GDM1 (cell line): ENCODE data around the gene SHROOM3.

Experiments
- DNase-seq: peaks from one replicate; lab custom pipeline; 2025; lab: John Stamatoyannopoulos, UW

Gene SHROOM3

GRCh38 chr4:76822303-76822702, 387.3 kb downstream of the SHROOM3 start:
- no peak for DNase-seq

GRCh38 chr4:76823495-76823894, 388.5 kb downstream of the SHROOM3 start:
- no peak for DNase-seq

GRCh38 chr4:76830612-76830963, 395.6 kb downstream of the SHROOM3 start:
- no peak for DNase-seq

- no peak for DNase-seq
Observed at GRCh38 chr4:76830964-76831703, 396.1 kb downstream of the SHROOM3 start.

GRCh38 chr4:76831711-76832373, 396.8 kb downstream of the SHROOM3 start:
- DNase-seq: no peak
